HUES6 (cell line): Measurements from ENCODE around the gene IRAK1.

Experiments used
- H3K27ac ChIP-seq: 2 replicates; pipeline ENCODE4 v1.7.0; 2013; ENCODE audit warnings: low read depth, mild to moderate bottlenecking, low read length, inconsistent platforms
- H3K27me3 ChIP-seq: 2 replicates; pipeline ENCODE4 v1.6.1; 2013; ENCODE audit warnings: low read length; ENCODE audit not compliant: control insufficient read depth, insufficient read depth
- H3K36me3 ChIP-seq: 2 replicates; pipeline ENCODE4 v1.6.1; 2013; ENCODE audit warnings: low read length; ENCODE audit not compliant: control insufficient read depth, insufficient read depth
- H3K4me1 ChIP-seq: 2 replicates; pipeline ENCODE4 v1.6.1; 2013; ENCODE audit warnings: low read length; ENCODE audit not compliant: control insufficient read depth, insufficient read depth
- H3K4me3 ChIP-seq: 2 replicates; pipeline ENCODE4 v1.5.1; 2013; ENCODE audit warnings: low read depth, low read length
- H3K9ac ChIP-seq: one replicate; pipeline ENCODE4 v1.6.1; 2013; ENCODE audit warnings: mild to moderate bottlenecking, low read length
- H3K9me3 ChIP-seq: 2 replicates; pipeline ENCODE4 v1.6.1; 2013; ENCODE audit warnings: low read depth, low read length; ENCODE audit not compliant: control insufficient read depth, insufficient read depth

The IRAK1 gene

GRCh38 chrX:154018518-154019060 is 1.1 kb downstream of the IRAK1 start:
- H3K9me3 ChIP-seq, result peaks cover 6% of the 10 kb centered on the region; the same call in 1 of the 2 replicates
- H3K4me3 ChIP-seq, result peak overlapping the region; percentile 52
- no peaks in the 10 kb centered on the region for H3K27me3 ChIP-seq
- no peak overlapping the region for H3K27ac ChIP-seq
- H3K36me3 ChIP-seq, result peaks cover 28% of the 10 kb centered on the region
- H3K4me1 ChIP-seq, result peaks cover 46% of the 10 kb centered on the region
- H3K9ac ChIP-seq, result peak overlapping the region; percentile 69

- Histone ChIP-seq H3K4me1 (peaks cover 52% of the 10 kb centered on the region), H3K9me3 (peaks cover 9% of the 10 kb centered on the region; the same call in 1 of the 2 replicates), H3K27ac (no peak overlapping the region), H3K36me3 (peaks cover 28% of the 10 kb centered on the region), H3K9ac (no peak overlapping the region), H3K27me3 (no peaks in the 10 kb centered on the region), H3K4me3 (no peak overlapping the region; the same call in 1 of the 2 replicates)
These were observed 1.8 kb downstream of the IRAK1 start for GRCh38 chrX:154017766-154018517.

GRCh38 chrX:154016366-154017076 is 3.2 kb downstream of the IRAK1 start:
- peaks cover 49% of the 10 kb centered on the region for H3K4me1 ChIP-seq
- no peak overlapping the region for H3K27ac ChIP-seq
- no peak overlapping the region for H3K9ac ChIP-seq
- H3K9me3 ChIP-seq, result peaks cover 7% of the 10 kb centered on the region; the same call in 1 of the 2 replicates
- H3K4me3 ChIP-seq, result no peak overlapping the region
- no peaks in the 10 kb centered on the region for H3K27me3 ChIP-seq
- H3K36me3 ChIP-seq, result peaks cover 34% of the 10 kb centered on the region

- Histone ChIP-seq H3K9ac (peak overlapping the region; percentile 16), H3K9me3 (peaks cover 13% of the 10 kb centered on the region; the same call in 1 of the 2 replicates), H3K4me3 (no peak overlapping the region), H3K36me3 (peaks cover 38% of the 10 kb centered on the region), H3K27ac (no peak overlapping the region), H3K4me1 (peaks cover 41% of the 10 kb centered on the region; the same call in 1 of the 2 replicates), H3K27me3 (no peaks in the 10 kb centered on the region)
These were observed 4.0 kb downstream of the IRAK1 start for GRCh38 chrX:154015581-154016264.

GRCh38 chrX:154014429-154015380 is 5.0 kb downstream of the IRAK1 start:
- H3K4me3 ChIP-seq, result no peak overlapping the region
- peaks cover 17% of the 10 kb centered on the region; the same call in 1 of the 2 replicates for H3K9me3 ChIP-seq
- H3K9ac ChIP-seq, result no peak overlapping the region
- no peaks in the 10 kb centered on the region for H3K27me3 ChIP-seq
- no peak overlapping the region for H3K27ac ChIP-seq
- H3K4me1 ChIP-seq, result peaks cover 35% of the 10 kb centered on the region; the same call in 1 of the 2 replicates
- peaks cover 45% of the 10 kb centered on the region for H3K36me3 ChIP-seq

GRCh38 chrX:154013614-154014360 is 5.9 kb downstream of the IRAK1 start:
- no peak overlapping the region for H3K9ac ChIP-seq
- H3K4me1 ChIP-seq, result peaks cover 32% of the 10 kb centered on the region; the same call in 1 of the 2 replicates
- H3K36me3 ChIP-seq, result peaks cover 45% of the 10 kb centered on the region
- H3K27me3 ChIP-seq, result no peaks in the 10 kb centered on the region
- H3K9me3 ChIP-seq, result peaks cover 17% of the 10 kb centered on the region; the same call in 1 of the 2 replicates
- H3K27ac ChIP-seq, result no peak overlapping the region
- no peak overlapping the region for H3K4me3 ChIP-seq

- no peaks in the 10 kb centered on the region for H3K27me3 ChIP-seq
- H3K9me3 ChIP-seq, result peaks cover 14% of the 10 kb centered on the region; the same call in 1 of the 2 replicates
- no peak overlapping the region for H3K4me3 ChIP-seq
- H3K27ac ChIP-seq, result no peak overlapping the region
- peaks cover 40% of the 10 kb centered on the region for H3K36me3 ChIP-seq
- H3K9ac ChIP-seq, result no peak overlapping the region
- H3K4me1 ChIP-seq, result peaks cover 27% of the 10 kb centered on the region; the same call in 1 of the 2 replicates
These were observed 6.7 kb downstream of the IRAK1 start for GRCh38 chrX:154013001-154013421.

- Histone ChIP-seq H3K4me1 (peaks cover 27% of the 10 kb centered on the region; the same call in 1 of the 2 replicates), H3K36me3 (peaks cover 37% of the 10 kb centered on the region), H3K9ac (no peak overlapping the region), H3K27ac (no peak overlapping the region), H3K9me3 (peaks cover 14% of the 10 kb centered on the region; the same call in 1 of the 2 replicates), H3K4me3 (no peak overlapping the region), H3K27me3 (no peaks in the 10 kb centered on the region)
These were observed 7.2 kb downstream of the IRAK1 start for GRCh38 chrX:154012336-154012991.
